Lower leg skin (tissue), 3 donors: ENCODE measurements around the gene RHOC.

Source experiments
- CTCF ChIP-seq, 3 donors: fragments of 450-650 bp; IDR thresholded peaks; one replicate each; pipeline ENCODE4 v1.5.1; 2016; ENCODE audit warnings: antibody characterized with exemption in 3 of 3, mild to moderate bottlenecking in 3 of 3, moderate library complexity in 2 of 3
- POLR2A ChIP-seq, 2 donors: fragments of 450-650 bp; IDR thresholded peaks; one replicate each; pipeline ENCODE4 v1.6.1; 2016 to 2017; ENCODE audit warnings: antibody characterized with exemption in 2 of 2, mild to moderate bottlenecking in 1 of 2, moderate library complexity in 1 of 2

- no peak for TF ChIP-seq POLR2A (IDR thresholded peaks at IDR 0.05)
- TF ChIP-seq CTCF (IDR thresholded peaks at IDR 0.05) = no peak
Measured at GRCh38 chr1:112672009-112672408, 34.9 kb downstream of the RHOC start.
